ENCODE results near the gene SMARCA1.

Gene SMARCA1

DNA sequence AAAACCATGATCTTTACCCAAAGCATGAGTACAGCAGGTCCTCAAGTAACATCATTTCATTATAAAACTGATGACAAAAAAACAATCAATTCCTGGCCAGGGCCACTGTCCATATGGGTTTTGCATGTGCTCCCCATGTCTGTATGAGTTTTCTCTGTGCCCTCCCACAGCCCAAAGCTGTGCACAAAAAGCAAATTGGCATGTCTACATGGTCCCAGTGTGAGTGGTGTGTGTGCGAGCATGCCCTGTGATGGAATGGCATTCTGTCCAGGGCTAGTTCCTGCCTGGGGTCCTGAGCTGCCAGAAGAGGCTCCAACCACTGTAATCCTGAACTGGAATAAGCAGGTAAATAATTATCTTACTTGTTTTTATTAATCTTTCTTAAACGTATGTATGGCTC lies 28.4 kb downstream of the SMARCA1 start:
- H3K4me3 ChIP-seq (ENCODE audit: low read depth, low read length) = no peak overlapping the region
- no peak for DNase-seq (ENCODE audit: low read depth)

GRCh38 chrX:129493643-129494042 lies 29.6 kb downstream of the SMARCA1 start:
- no peak for DNase-seq (ENCODE audit: low read depth)
- no peak overlapping the region for H3K4me3 ChIP-seq (ENCODE audit: low read depth, low read length)
- no peak for TF ChIP-seq POLR2A (IDR thresholded peaks at IDR 0.05; ENCODE audit: extremely low read depth, insufficient read length)
- TF ChIP-seq, protein P1, sequence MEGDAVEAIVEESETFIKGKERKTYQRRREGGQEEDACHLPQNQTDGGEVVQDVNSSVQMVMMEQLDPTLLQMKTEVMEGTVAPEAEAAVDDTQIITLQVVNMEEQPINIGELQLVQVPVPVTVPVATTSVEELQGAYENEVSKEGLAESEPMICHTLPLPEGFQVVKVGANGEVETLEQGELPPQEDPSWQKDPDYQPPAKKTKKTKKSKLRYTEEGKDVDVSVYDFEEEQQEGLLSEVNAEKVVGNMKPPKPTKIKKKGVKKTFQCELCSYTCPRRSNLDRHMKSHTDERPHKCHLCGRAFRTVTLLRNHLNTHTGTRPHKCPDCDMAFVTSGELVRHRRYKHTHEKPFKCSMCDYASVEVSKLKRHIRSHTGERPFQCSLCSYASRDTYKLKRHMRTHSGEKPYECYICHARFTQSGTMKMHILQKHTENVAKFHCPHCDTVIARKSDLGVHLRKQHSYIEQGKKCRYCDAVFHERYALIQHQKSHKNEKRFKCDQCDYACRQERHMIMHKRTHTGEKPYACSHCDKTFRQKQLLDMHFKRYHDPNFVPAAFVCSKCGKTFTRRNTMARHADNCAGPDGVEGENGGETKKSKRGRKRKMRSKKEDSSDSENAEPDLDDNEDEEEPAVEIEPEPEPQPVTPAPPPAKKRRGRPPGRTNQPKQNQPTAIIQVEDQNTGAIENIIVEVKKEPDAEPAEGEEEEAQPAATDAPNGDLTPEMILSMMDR (IDR thresholded peaks at IDR 0.05; ENCODE audit: low read depth, low read length) = no peak
- TF ChIP-seq MAX (IDR thresholded peaks at IDR 0.05; ENCODE audit: low read depth, low read length) = no peak
- no peak for TF ChIP-seq MYC (IDR thresholded peaks at IDR 0.05; ENCODE audit: low read depth, low read length)

More for the DNA sequence above, 28.4 kb downstream of the SMARCA1 start:
- no peak for TF ChIP-seq POLR2A (IDR thresholded peaks at IDR 0.05; ENCODE audit: extremely low read depth, insufficient read length)
- TF ChIP-seq MYC (IDR thresholded peaks at IDR 0.05; ENCODE audit: low read depth, low read length) = no peak
- no peak for TF ChIP-seq MAX (IDR thresholded peaks at IDR 0.05; ENCODE audit: low read depth, low read length)
- TF ChIP-seq, protein P1 (IDR thresholded peaks at IDR 0.05; ENCODE audit: low read depth, low read length) = no peak

DNA sequence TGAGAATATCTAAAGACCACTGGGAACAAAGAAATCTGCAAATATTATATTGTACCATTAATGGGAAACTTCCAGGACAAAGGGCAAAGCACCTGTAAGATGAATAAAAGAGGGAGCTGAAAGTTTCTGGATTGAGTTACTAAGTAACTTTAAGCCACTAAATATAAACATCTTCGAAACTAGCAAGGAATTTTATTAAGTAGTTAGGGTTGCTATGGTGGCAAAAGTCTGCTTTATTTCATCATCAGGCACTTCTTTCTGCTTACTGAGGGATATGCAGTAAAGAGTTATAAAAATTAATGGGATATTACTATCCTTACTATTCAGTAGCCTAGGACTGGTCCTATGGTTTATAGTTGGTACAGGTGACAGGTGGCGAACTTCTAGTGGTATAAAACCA lies 33.0 kb downstream of the SMARCA1 start:
- DNase-seq (ENCODE audit: low read depth) = no peak
- TF ChIP-seq MYC (IDR thresholded peaks at IDR 0.05; ENCODE audit: low read depth, low read length) (no peak), MAX (IDR thresholded peaks at IDR 0.05; ENCODE audit: low read depth, low read length) (no peak), POLR2A (IDR thresholded peaks at IDR 0.05; ENCODE audit: extremely low read depth, insufficient read length) (no peak)
- TF ChIP-seq, protein P1 (IDR thresholded peaks at IDR 0.05; ENCODE audit: low read depth, low read length) = no peak
- H3K4me3 ChIP-seq (ENCODE audit: low read depth, low read length) = no peak overlapping the region

DNA sequence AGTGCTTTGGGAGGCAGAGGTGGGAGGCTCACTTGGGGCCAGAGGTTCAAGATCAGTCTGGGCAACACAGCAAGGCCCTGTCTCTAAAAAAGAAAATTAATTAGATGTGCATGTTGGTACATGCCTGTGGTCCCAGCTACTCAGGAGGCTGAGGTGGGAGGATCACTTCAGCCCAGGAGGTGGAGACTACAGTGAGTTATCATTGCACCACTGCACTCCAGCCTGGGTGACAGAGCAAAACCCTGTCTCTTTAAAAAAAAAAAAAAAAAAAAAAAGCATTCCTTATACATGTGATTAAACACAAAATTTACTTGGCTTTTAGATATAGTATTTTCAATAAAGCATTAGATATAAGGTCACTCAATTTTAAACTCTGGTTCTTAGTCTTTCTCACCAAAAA lies 34.9 kb downstream of the SMARCA1 start:
- no peak for DNase-seq (ENCODE audit: low read depth)
- no peak overlapping the region for H3K4me3 ChIP-seq (ENCODE audit: low read depth, low read length)
- TF ChIP-seq, protein P1 (IDR thresholded peaks at IDR 0.05; ENCODE audit: low read depth, low read length) = no peak

DNA sequence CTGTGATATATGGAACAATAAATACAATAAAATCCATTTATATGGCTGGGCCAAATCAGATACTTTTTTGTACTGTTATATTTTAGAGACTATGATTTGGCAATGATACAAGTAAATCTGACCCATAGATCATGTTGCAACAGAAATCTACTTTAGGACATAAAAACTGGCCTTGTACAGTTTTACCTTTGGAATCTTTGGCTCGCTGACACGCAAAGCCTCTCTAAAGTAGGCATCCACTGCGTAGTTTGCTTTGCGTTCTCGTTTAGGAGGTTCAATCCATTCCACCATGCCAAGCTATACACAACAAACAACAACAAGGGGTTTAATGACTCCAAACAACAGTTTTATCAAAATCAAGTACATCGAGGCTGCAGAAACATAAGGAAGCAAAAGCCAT lies 42.4 kb downstream of the SMARCA1 start:
- DNase-seq (ENCODE audit: low read depth) = no peak
- no peak overlapping the region for H3K4me3 ChIP-seq (ENCODE audit: low read depth, low read length)
- no peak for TF ChIP-seq MAX (IDR thresholded peaks at IDR 0.05; ENCODE audit: low read depth, low read length)
- TF ChIP-seq, protein P1 (IDR thresholded peaks at IDR 0.05; ENCODE audit: low read depth, low read length) = no peak
- no peak for TF ChIP-seq MYC (IDR thresholded peaks at IDR 0.05; ENCODE audit: low read depth, low read length)
- no peak for TF ChIP-seq POLR2A (IDR thresholded peaks at IDR 0.05; ENCODE audit: extremely low read depth, insufficient read length)

GRCh38 chrX:129478516-129478915 lies 44.8 kb downstream of the SMARCA1 start:
- H3K4me3 ChIP-seq (ENCODE audit: low read depth, low read length) = no peak overlapping the region
- no peak for DNase-seq (ENCODE audit: low read depth)
- TF ChIP-seq MYC (IDR thresholded peaks at IDR 0.05; ENCODE audit: low read depth, low read length) = no peak
- TF ChIP-seq, protein P1 (IDR thresholded peaks at IDR 0.05; ENCODE audit: low read depth, low read length) = no peak

Data from NB4 (cell line).